Right ventricle myocardium superior (tissue), 1 donor: ENCODE data around the gene RBM3. TPM values are rescaled to one million over a fixed set of nuclear protein-coding genes. Genes with fewer than 3 reads are reported as not detected.

Experiments used
- ATAC-seq: fragments of 200-7000 bp; cut with Tn5 transposase; one replicate; pipeline ENCODE4 v1.9.1; 2020; ENCODE audit warnings: mild to moderate bottlenecking; ENCODE audit not compliant: poor library complexity
- DNase-seq: peaks from one replicate; pipeline ENCODE4 v3.0.0-alpha.2; 2020
- intact Hi-C: fragments of 100-400 bp; cut with DNase I; formaldehyde crosslinking; loops from one replicate; pipeline ENCODE4 v1.11.2; 2022
- total RNA-seq: library from RNA; stranded (reverse); fragmentation: NEBNext Ultra II Directional; extraction: Animal tissue kit (Norgen Biotek cat#: 25700); gene quantifications from one replicate; pipeline ENCODE4 v1.2.1, GENCODE V29; 2021
- donor health status: DM: no; HTN: yes; CAD: no; lungs with severe emphysema.

Gene RBM3
- total RNA-seq, 1 donor from 2014 or later = 103 TPM

GRCh38 chrX:48606091-48606490 is 31.8 kb downstream of the RBM3 start:
- no peak for DNase-seq
- intact Hi-C loops = no loop called here
- no peak for ATAC-seq

- no peak for DNase-seq
- intact Hi-C loops = no loop called here
- no peak for ATAC-seq
Measured at GRCh38 chrX:48611703-48612102, 37.4 kb downstream of the RBM3 start.

GRCh38 chrX:48613502-48614160 is 39.3 kb downstream of the RBM3 start:
- DNase-seq (no peak), ATAC-seq (no peak)
- intact Hi-C loops = no loop called here

- intact Hi-C loops = no loop called here
- DNase-seq = no peak
- ATAC-seq = no peak
Measured at GRCh38 chrX:48616576-48616975, 42.3 kb downstream of the RBM3 start.

GRCh38 chrX:48617542-48618340 is 43.5 kb downstream of the RBM3 start:
- no peak for ATAC-seq
- no peak for DNase-seq
- intact Hi-C loops = no loop called here

- no peak for DNase-seq
- no peak for ATAC-seq
- intact Hi-C loops = no loop called here
Measured at GRCh38 chrX:48626401-48627298, 52.4 kb downstream of the RBM3 start.

Other genes starting within 250 kb of the RBM3 start
- not detected for gene SSX3, start 217.8 kb upstream of the RBM3 start, total RNA-seq
- not detected for gene SSX4, start 190.9 kb upstream of the RBM3 start, total RNA-seq
- gene SSX4B, start 162.5 kb upstream of the RBM3 start, total RNA-seq = not detected
- gene SLC38A5, start 104.2 kb upstream of the RBM3 start, total RNA-seq = 1.3 TPM
- 14.3 TPM for gene FTSJ1, start 98.3 kb upstream of the RBM3 start, total RNA-seq
- gene PORCN, start 65.5 kb upstream of the RBM3 start, total RNA-seq = 12.0 TPM
- gene EBP, start 52.7 kb upstream of the RBM3 start, total RNA-seq = 47.2 TPM
- gene TBC1D25, start 34.8 kb upstream of the RBM3 start, total RNA-seq = 13.9 TPM
- 173 TPM for gene WDR13, start 23.0 kb downstream of the RBM3 start, total RNA-seq
- gene WAS, start 109.3 kb downstream of the RBM3 start, total RNA-seq = 4.0 TPM
- gene SUV39H1, start 122.2 kb downstream of the RBM3 start, total RNA-seq = 2.3 TPM
- not detected for gene GLOD5, start 187.3 kb downstream of the RBM3 start, total RNA-seq
- gene GATA1, start 212.1 kb downstream of the RBM3 start, total RNA-seq = 0.13 TPM
- 35.3 TPM for gene HDAC6, start 227.6 kb downstream of the RBM3 start, total RNA-seq